K562 (cell line): ENCODE results near the gene AMDHD2. TPM values are rescaled to one million over a fixed set of nuclear protein-coding genes. Genes with fewer than 3 reads are reported as not detected.

Source experiments
- ATAC-seq: fragments of 200-7000 bp; cut with Tn5 transposase; 3 replicates; pipeline ENCODE4 v1.9.1; 2020; ENCODE audit warnings: moderate library complexity
- BruUV-seq: library from RNA; stranded (reverse); fragments of 400-500 nt; replicated peaks from 2 replicates; lab custom pipeline; 2021; lab: Mats Ljungman, UMichigan
- CTCF ChIA-PET: fragments of 300-600 bp; formaldehyde crosslinking; extraction: SDS; loops from one replicate; lab custom pipeline; 2021; ENCODE audit warnings: low intra/inter-chr PET ratio; lab: Yijun Ruan, JAX
- POLR2A ChIA-PET: fragments of 300-600, 350-650 bp; sonication (Branson Sonifier 250); formaldehyde crosslinking; extraction: SDS; loops from one replicate; lab custom pipeline; 2021; ENCODE audit warnings: antibody characterized with exemption, inconsistent platforms; lab: Yijun Ruan, JAX
- DNase-seq, 4 experiments: peaks; one replicate each; pipeline versions ENCODE4 v3.0.0 to v3.0.0-alpha.2; 2011 to 2018; ENCODE audit warnings: low spot score in 3 of 4, mixed read lengths in 3 of 4; ENCODE audit errors: extremely low read depth in 1 of 4
- FAIRE-seq: peaks from 2 replicates; lab custom pipeline; 2011; peaks lifted over from hg19 to GRCh38; lab: Jason Lieb, UNC
- H2AFZ ChIP-seq: 2 replicates; pipeline ENCODE4 v1.6.0; 2011; ENCODE audit warnings: low read depth, low read length, control low read depth, inconsistent platforms
- H3K27ac ChIP-seq: fragments of 200-600 bp; 3 replicates; pipeline ENCODE4 v1.8.0; 2011; ENCODE audit warnings: low read depth, mild to moderate bottlenecking, control low read depth, inconsistent platforms, low read length, moderate library complexity, mixed read lengths; ENCODE audit errors: extremely low read depth
- H3K27me3 ChIP-seq, 2 experiments: fragments of 300-600 bp in 1 of 2; 2 replicates in 1 of 2; 3 replicates in 1 of 2; pipeline versions ENCODE4 v1.6.0 to v1.8.0; 2011; ENCODE audit warnings: inconsistent platforms in 2 of 2, low read length in 2 of 2, mild to moderate bottlenecking in 1 of 2, mixed read lengths in 1 of 2, moderate library complexity in 1 of 2; ENCODE audit not compliant: control insufficient read depth in 2 of 2, insufficient read depth in 2 of 2
- H3K36me3 ChIP-seq: fragments of 300-600 bp; 3 replicates; pipeline ENCODE4 v1.8.0; 2011; ENCODE audit warnings: mild to moderate bottlenecking, low read length, inconsistent platforms; ENCODE audit not compliant: control insufficient read depth, insufficient read depth
- H3K4me1 ChIP-seq, 2 experiments: fragments of 200-600 bp in 1 of 2; replicated peaks in 1 of 2; 2 replicates in 1 of 2; 3 replicates in 1 of 2; pipeline versions ENCODE4 v1.5.1 to v1.8.0; 2011; ENCODE audit warnings: inconsistent platforms in 2 of 2, low read length in 2 of 2, mild to moderate bottlenecking in 1 of 2, mixed read lengths in 1 of 2, moderate library complexity in 1 of 2; ENCODE audit not compliant: control insufficient read depth in 2 of 2, insufficient read depth in 2 of 2
- H3K4me2 ChIP-seq: 2 replicates; pipeline ENCODE4 v1.6.1; 2011; ENCODE audit warnings: low read length, control low read depth, inconsistent platforms, mixed read lengths; ENCODE audit not compliant: insufficient read depth
- H3K4me3 ChIP-seq: fragments of 200-600 bp; sonication (generic), shearing (Covaris generic); 2 replicates; pipeline ENCODE4 v1.5.1; 2016; ENCODE audit warnings: control low read depth, inconsistent platforms
- H3K79me2 ChIP-seq: fragments of 200-600 bp; 3 replicates; pipeline ENCODE4 v1.8.0; 2011; ENCODE audit warnings: low read length, inconsistent platforms; ENCODE audit not compliant: control insufficient read depth, insufficient read depth
- H3K9ac ChIP-seq, 2 experiments: 2 replicates each; pipeline versions ENCODE4 v1.6.0 to v1.6.1; 2011; ENCODE audit warnings: low read depth in 2 of 2, low read length in 2 of 2, control low read depth in 1 of 2, inconsistent platforms in 1 of 2, mild to moderate bottlenecking in 1 of 2, mixed read lengths in 1 of 2; ENCODE audit not compliant: insufficient read depth in 1 of 2
- H3K9me1 ChIP-seq: one replicate; pipeline ENCODE4 v1.6.0; 2011; ENCODE audit warnings: inconsistent platforms, mild to moderate bottlenecking, low read length, moderate library complexity; ENCODE audit not compliant: control insufficient read depth, insufficient read depth
- H3K9me3 ChIP-seq: replicated peaks from 2 replicates; pipeline ENCODE4 v1.5.1; 2011; ENCODE audit warnings: low read depth, low read length, inconsistent platforms; ENCODE audit not compliant: control insufficient read depth, insufficient read depth
- H4K20me1 ChIP-seq: replicated peaks from 2 replicates; pipeline ENCODE4 v1.6.1; 2011; ENCODE audit warnings: low read length, inconsistent platforms, mixed read lengths; ENCODE audit not compliant: control insufficient read depth, insufficient read depth
- HINFP ChIP-seq: fragments of 450-650 bp; conservative IDR thresholded peaks from 2 replicates; pipeline ENCODE4 v1.6.1; 2016; ENCODE audit warnings: missing genetic modification characterization, low read depth, mild to moderate bottlenecking, control low read depth, missing compliant biosample characterization
- HMG20A ChIP-seq: fragments of 450-650 bp; formaldehyde crosslinking; conservative IDR thresholded peaks from 2 replicates; pipeline ENCODE4 v1.4.0; 2020; ENCODE audit warnings: mild to moderate bottlenecking, mixed read lengths
- KAT2B ChIP-seq: IDR thresholded peaks from one replicate; pipeline ENCODE4 v1.6.1; 2012; ENCODE audit warnings: low read depth, mild to moderate bottlenecking, control low read depth, inconsistent platforms, low read length, moderate library complexity
- NR4A1 ChIP-seq, 2 experiments: fragments of 250-450 bp in 1 of 2; fragments of 450-650 bp in 1 of 2; sonication (Bioruptor Pico) in 1 of 2; IDR thresholded peaks; 2 replicates each; pipeline versions ENCODE4 v1.4.0 to v1.6.1; 2016 to 2020; ENCODE audit warnings: mild to moderate bottlenecking in 2 of 2, missing compliant biosample characterization in 1 of 2, missing genetic modification characterization in 1 of 2, moderate library complexity in 1 of 2
- ZNF263 ChIP-seq: sonication (generic); formaldehyde crosslinking; IDR thresholded peaks from 2 replicates; pipeline ENCODE4 v1.8.0; 2022; ENCODE audit warnings: mild to moderate bottlenecking, missing genetic modification reagents, borderline replicate concordance
- WGBS: fragments of 100-300 bp; shearing (Covaris generic); methylation state at CpG from one replicate; pipeline ENCODE4 v1.1.6; 2016; ENCODE audit warnings: low coverage, mixed read lengths; ENCODE audit not compliant: insufficient coverage; ENCODE audit errors: missing lambda C conversion rate; 5-methylcytosine and 5-hydroxymethylcytosine counted together
- in situ Hi-C: fragments of 300-500 bp; cut with MboI; formaldehyde crosslinking; loops from 4 replicates; pipeline ENCODE4 v1.15.0; 2018; ENCODE audit warnings: inconsistent platforms, mixed read lengths
- intact Hi-C: fragments of 100-400 bp; cut with micrococcal nuclease; formaldehyde crosslinking; loops from 2 replicates; pipeline ENCODE4 v1.14.2; 2022
- polyA plus RNA-seq, 8 experiments: library from polyadenylated mRNA; depleted of rRNA in 4 of 8; stranded (reverse) in 5 of 8; unstranded in 3 of 8; fragments of >200 nt; fragmentation: Nextera tagmentation in 2 of 8; fragmentation: Illumina TruSeq in 1 of 8; extraction: Ambion mirVana in 2 of 8; extraction: Trizol in 1 of 8; gene quantifications; 2 replicates each; pipeline versions ENCODE4 v1.2.1 to v1.2.3, GENCODE V29; 2011 to 2014; ENCODE audit warnings: inconsistent platforms in 1 of 8, missing spikeins in 1 of 8
- total RNA-seq, 7 experiments: library from RNA; depleted of rRNA in 6 of 7; stranded (reverse); fragments of >200 nt in 6 of 7; fragmentation: Illumina TruSeq in 2 of 7; extraction: Trizol in 2 of 7; gene quantifications; 2 replicates each; pipeline versions ENCODE4 v1.2.1 to v1.2.3, GENCODE V29; 2011 to 2021; ENCODE audit warnings: low replicate concordance in 1 of 7
- TF ChIP-seq, protein P1 (sequence below): sonication (generic); formaldehyde crosslinking; IDR thresholded peaks from 2 replicates; pipeline ENCODE4 v1.4.0; 2020; ENCODE audit warnings: mild to moderate bottlenecking, missing genetic modification reagents

The AMDHD2 gene
- total and polyA plus RNA-seq, 9 of the 15 experiments (the other 6 are each of a cell fraction or from before 2014, with no cell fraction given): 0.38 to 56.9 (median 18.3) TPM; not detected in 1

DNA sequence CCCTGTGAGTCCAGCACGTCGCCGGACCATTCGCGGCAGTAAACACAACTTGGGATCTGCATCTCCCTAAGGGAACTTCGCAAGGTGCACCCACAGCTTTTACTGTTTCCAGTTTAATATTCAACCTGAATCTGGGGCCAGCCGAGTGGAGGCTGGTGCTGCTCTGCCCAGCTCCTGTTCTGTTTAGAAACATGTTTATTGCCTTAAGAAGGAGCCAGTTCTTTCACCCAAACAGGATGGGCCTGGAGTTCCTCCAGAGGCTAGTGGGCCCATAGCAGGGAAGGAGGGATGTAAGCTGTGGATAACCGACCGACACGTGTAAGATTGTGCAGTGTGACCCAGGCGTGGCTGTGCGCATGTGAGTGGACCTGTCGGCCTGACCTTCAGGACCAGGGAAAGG, 27.9 kb upstream of the AMDHD2 start (continued):
- TF ChIP-seq, protein P1, sequence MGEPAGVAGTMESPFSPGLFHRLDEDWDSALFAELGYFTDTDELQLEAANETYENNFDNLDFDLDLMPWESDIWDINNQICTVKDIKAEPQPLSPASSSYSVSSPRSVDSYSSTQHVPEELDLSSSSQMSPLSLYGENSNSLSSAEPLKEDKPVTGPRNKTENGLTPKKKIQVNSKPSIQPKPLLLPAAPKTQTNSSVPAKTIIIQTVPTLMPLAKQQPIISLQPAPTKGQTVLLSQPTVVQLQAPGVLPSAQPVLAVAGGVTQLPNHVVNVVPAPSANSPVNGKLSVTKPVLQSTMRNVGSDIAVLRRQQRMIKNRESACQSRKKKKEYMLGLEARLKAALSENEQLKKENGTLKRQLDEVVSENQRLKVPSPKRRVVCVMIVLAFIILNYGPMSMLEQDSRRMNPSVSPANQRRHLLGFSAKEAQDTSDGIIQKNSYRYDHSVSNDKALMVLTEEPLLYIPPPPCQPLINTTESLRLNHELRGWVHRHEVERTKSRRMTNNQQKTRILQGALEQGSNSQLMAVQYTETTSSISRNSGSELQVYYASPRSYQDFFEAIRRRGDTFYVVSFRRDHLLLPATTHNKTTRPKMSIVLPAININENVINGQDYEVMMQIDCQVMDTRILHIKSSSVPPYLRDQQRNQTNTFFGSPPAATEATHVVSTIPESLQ: no peak
- TF ChIP-seq HMG20A (CRISPR knock-in tag): no peak
- no peak for TF ChIP-seq NR4A1 (CRISPR knock-in tag; IDR thresholded peaks at IDR 0.05)
- TF ChIP-seq NR4A1 (tag; IDR thresholded peaks at IDR 0.05): no peak
- no peak for TF ChIP-seq KAT2B
- TF ChIP-seq, all 486 proteins: peak for 0

DNA sequence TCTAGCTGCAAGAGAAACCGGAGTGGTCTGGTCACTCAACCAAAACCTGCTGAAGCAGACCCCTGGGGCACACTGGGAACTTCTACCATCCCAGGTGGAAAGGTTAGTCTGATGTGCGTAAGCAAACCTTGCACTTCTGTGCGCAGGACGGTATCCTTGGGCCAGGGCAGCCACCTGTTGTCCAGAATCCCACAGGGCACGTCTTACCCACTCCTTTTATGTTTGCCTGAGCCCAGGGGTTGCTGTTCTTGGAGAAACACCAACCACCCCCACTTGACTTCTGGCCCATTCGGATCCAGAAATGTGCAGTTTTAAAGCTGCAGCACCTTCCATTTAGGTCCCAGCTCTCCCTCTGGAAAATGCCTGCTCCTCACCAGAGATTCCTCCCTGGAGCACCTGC, 26.6 kb upstream of the AMDHD2 start:
- H3K4me3 ChIP-seq: no peak overlapping the region
- ATAC-seq: no peak
- intact Hi-C loops: no loop called here

More for the DNA sequence above, 26.6 kb upstream of the AMDHD2 start:
- ChIA-PET POLR2A (interaction anchor here (0.9 to 2.5 kb wide), 3 partner anchors 8 to 27 kb away, joined by 5 to 10 read pairs (median 7); partner anchors contain the start of gene AMDHD2), CTCF (no interaction called here)
- in situ Hi-C loops: no loop called here
- no peak overlapping the region for H3K4me2 ChIP-seq
- peaks cover 6% of the 10 kb centered on the region for H4K20me1 ChIP-seq
- H3K36me3 ChIP-seq: peaks cover 43% of the 10 kb centered on the region; the same call in 2 of the 3 replicates
- H2AFZ ChIP-seq: no peak overlapping the region
- H3K27ac ChIP-seq: no peak overlapping the region
- peaks cover 17 to 45% of the 10 kb centered on the region in 2 experiments; a peak in 4 of 5 replicates for H3K4me1 ChIP-seq
- no peaks in the 10 kb centered on the region for H3K9me3 ChIP-seq
- H3K27me3 ChIP-seq: no peaks in the 10 kb centered on the region
- no TSS peak for BruUV-seq
- no peak for DNase-seq
- H3K79me2 ChIP-seq: peaks cover 28% of the 10 kb centered on the region
- WGBS: 91% methylated on average over 6 of the region's 6 CpGs
- H3K9me1 ChIP-seq: no peaks in the 10 kb centered on the region
- no peak overlapping the region for H3K9ac ChIP-seq
- no peak for FAIRE-seq
- no peak for TF ChIP-seq HINFP (tag)
- TF ChIP-seq ZNF263: peak; percentile 61; the same call in 1 of the 2 replicates
